ENCODE measurements around the gene CCDC157.
A peak's percentile ranks its signal among the peaks of the same experiment; 100 is the strongest.

The CCDC157 gene

GRCh38 chr22:30411780-30412179 lies 55.0 kb downstream of the CCDC157 start:
- DNase-seq (ENCODE audit: extremely low read depth in 1 of 2, low read depth in 1 of 2) = no peak

- DNase-seq (ENCODE audit: extremely low read depth in 1 of 2, low read depth in 1 of 2) = no peak
Observed at GRCh38 chr22:30413001-30413400, 56.2 kb downstream of the CCDC157 start.

GRCh38 chr22:30413745-30414524 lies 57.1 kb downstream of the CCDC157 start:
- DNase-seq (ENCODE audit: extremely low read depth in 1 of 2, low read depth in 1 of 2) = no peak

GRCh38 chr22:30414525-30415047 lies 57.8 kb downstream of the CCDC157 start:
- no peak for DNase-seq (ENCODE audit: extremely low read depth in 1 of 2, low read depth in 1 of 2)

GRCh38 chr22:30416403-30416802 lies 59.6 kb downstream of the CCDC157 start:
- DNase-seq (ENCODE audit: extremely low read depth in 1 of 2, low read depth in 1 of 2) = no peak

- DNase-seq (ENCODE audit: extremely low read depth in 1 of 2, low read depth in 1 of 2) = no peak
Observed at GRCh38 chr22:30416837-30417236, 60.0 kb downstream of the CCDC157 start.

GRCh38 chr22:30420347-30421125 lies 63.7 kb downstream of the CCDC157 start:
- DNase-seq (ENCODE audit: extremely low read depth in 1 of 2, low read depth in 1 of 2) = no peak

- no peak for DNase-seq (ENCODE audit: extremely low read depth in 1 of 2, low read depth in 1 of 2)
Observed at GRCh38 chr22:30421695-30422480, 65.1 kb downstream of the CCDC157 start.

GRCh38 chr22:30422481-30423300 lies 65.9 kb downstream of the CCDC157 start:
- DNase-seq (ENCODE audit: extremely low read depth in 1 of 2, low read depth in 1 of 2) = no peak

GRCh38 chr22:30423301-30423958 lies 66.6 kb downstream of the CCDC157 start:
- DNase-seq (ENCODE audit: extremely low read depth in 1 of 2, low read depth in 1 of 2) = peak; percentile 49 to 71

- peak; percentile 94 to 99 for DNase-seq (ENCODE audit: extremely low read depth in 1 of 2, low read depth in 1 of 2)
Observed at GRCh38 chr22:30423959-30424533, 67.2 kb downstream of the CCDC157 start.

- no peak for DNase-seq (ENCODE audit: extremely low read depth in 1 of 2, low read depth in 1 of 2)
Observed at GRCh38 chr22:30424534-30425326, 67.9 kb downstream of the CCDC157 start.

- no peak for DNase-seq (ENCODE audit: extremely low read depth in 1 of 2, low read depth in 1 of 2)
Observed at GRCh38 chr22:30425327-30425615, 68.5 kb downstream of the CCDC157 start.

GRCh38 chr22:30425616-30426387 lies 69.0 kb downstream of the CCDC157 start, which contains the start of gene MTFP1:
Gene MTFP1, plus strand, starts transcription at chr22:30425768. Its CDS starts 112 bp downstream, at chr22:30425880.
- DNase-seq (ENCODE audit: extremely low read depth in 1 of 2, low read depth in 1 of 2) = no peak
